GM21447 (cell line): ENCODE results near the gene DRAXIN.

ENCODE experiments used
- ATAC-seq: cut with Tn5 transposase; IDR thresholded peaks from one replicate; pipeline ENCODE4 v1.9.1; 2021; ENCODE audit not compliant: unreplicated experiment

The DRAXIN gene

GRCh38 chr1:11759791-11760190 is 68.3 kb downstream of the DRAXIN start:
- ATAC-seq: no peak

DNA sequence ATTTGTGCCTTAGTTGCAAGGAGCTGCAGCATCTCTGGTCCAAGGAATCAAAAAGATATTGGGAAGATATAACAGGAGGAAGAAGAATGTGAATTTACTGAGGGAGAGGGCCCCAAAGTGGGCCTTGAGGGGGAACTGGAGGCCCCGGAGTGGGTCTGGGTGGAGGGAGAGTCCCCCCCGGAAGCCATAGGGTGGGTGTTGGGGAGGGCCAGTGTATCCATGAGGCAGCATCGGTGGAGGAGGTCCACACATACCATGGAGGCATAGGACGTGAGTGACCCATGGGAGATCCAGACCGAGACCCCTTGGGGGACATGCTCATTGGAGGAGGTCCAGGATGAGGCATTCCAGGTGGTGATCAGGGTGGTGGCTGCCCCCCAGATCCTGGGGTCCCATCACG is 69.8 kb downstream of the DRAXIN start:
- ATAC-seq: no peak

- no peak for ATAC-seq
Measured at GRCh38 chr1:11761988-11762406, 70.5 kb downstream of the DRAXIN start, which contains the start of gene C1orf167. Gene C1orf167 (plus strand): TSS chr1:11762193. CDS start chr1:11764401, 2,208 bp downstream.

GRCh38 chr1:11764115-11764514 is 72.6 kb downstream of the DRAXIN start:
- no peak for ATAC-seq

DNA sequence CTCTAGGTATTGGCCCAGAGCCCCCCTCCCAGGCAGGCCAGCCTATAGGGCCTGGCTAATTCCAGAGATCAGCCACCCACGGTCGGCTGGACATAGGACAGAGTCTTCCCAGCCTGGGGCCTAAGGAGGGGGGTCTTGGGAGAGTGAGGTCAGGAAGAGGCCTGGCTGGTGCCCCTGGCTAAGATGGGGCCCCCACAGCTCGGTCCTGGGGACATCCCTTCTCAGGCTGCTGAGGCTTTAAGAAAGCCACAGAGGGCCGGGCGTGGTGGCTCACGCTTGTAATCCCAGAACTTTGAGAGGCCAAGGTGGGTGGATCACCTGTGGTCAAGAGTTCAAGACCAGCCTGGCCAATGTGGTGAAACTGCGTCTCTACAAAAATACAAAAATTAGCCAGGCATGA is 73.0 kb downstream of the DRAXIN start:
- no peak for ATAC-seq

DNA sequence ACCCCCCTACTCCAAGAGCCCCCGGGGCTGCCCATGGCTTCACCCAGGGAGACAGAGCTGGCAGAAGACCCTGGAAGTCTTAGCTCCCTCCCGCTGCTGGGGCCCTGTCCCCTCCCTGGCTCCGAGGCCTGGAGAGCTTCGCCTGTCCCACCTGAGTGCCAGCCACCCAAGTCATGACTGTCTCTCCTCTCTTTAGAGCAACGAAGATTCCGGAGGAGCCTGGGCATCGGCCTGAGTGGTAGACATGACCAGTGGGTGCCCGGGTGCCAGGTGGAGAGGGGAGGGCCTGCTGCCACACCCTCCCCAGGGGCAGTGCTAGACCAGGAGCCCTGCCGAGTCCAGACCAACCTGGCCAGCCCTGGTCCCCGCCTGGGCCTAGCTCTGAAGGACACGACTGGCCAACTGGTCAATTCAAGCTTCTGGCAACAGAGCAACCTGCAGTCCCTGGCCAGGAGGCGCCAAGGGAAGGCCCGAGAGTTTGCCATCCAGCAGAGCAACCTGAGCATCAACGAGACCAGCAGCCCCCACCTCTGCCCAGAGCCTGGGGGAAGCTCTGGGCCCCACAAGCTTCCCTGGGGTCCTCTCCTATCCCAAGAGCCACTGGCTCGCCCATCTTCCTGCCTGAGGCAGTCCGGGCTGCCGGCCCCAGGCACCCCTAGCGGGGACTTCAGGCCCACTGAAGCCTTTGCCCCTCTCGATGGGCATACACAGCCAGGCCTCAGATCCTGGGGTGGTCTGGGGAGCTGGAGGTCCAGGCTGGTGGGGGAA is 74.3 kb downstream of the DRAXIN start:
- ATAC-seq: no peak

- ATAC-seq: no peak
Measured at GRCh38 chr1:11766429-11766776, 74.9 kb downstream of the DRAXIN start.

DNA sequence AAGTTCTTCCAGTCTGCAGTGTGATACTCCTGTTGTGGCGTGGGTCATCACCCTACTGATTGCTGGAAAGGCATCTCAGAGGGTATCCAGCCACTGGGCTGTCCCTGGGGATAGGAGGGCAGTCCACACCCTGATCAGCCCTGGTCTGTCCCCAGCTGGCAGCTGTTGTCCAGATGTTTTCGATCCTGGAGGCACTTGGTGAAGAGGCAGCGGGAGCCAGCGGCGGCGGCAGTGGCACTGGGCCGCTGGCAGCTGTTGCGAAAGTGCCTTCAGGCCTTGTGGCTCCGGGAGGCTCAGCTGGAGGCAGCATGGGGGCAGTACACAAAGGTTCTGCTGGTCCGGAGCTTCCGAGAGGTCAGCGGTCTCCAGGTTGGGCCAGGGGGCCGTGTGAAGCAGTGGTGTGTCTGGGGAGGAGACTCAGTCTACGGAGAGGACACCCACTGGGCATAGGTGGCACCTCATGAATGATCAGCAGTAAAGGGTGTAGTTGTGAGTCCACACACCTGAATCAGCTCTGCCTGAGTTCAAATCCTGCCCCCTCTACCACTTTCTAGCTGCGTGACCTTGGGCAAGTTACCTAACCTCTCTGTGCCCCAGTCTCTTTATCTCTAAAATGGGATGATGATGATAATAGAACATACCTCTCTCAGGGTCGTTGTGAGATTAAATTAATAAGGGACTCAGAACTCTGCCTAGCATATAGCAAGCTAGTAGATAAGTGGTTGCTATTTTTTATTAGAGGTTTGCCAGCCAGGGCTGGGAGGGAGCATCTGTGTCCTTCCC is 76.6 kb downstream of the DRAXIN start:
- no peak for ATAC-seq

DNA sequence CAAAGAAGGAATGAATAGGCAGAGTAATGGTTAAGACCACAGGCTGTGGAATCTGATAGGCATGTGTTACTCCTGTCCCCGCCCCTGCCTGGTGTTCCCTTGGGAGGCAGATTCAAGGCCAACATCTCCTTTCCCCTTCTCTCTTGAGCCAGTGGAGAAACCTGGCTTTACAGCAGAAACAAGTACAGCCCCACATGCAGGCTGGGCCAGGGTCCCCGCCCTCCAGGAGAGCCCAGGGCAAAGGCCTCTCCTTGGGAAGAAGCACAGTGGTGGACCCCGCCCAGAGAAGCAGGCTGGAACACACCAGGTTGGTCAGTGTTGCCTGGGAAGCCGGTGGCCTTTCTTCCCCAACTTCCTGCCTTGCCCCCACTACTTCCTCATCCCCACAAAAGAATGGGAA is 77.3 kb downstream of the DRAXIN start:
- ATAC-seq: no peak

DNA sequence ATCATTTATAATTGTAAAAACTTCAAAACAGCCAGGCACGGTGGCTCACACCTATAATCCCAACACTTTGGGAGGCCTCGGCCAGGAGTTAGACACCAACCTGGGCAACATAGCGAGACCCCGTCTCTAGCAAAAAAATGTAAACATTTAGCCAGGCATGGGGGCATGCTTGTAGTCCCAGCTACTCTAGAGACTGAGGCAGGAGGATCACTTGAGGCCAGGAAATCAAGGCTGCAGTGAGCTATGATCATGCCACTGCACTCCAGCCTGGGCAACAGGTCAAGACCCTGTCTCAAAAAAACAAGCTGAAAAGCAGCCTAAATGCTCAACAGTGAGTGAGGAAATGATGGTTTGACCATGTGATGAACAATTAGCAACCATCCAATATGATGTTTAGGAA is 77.8 kb downstream of the DRAXIN start:
- no peak for ATAC-seq

DNA sequence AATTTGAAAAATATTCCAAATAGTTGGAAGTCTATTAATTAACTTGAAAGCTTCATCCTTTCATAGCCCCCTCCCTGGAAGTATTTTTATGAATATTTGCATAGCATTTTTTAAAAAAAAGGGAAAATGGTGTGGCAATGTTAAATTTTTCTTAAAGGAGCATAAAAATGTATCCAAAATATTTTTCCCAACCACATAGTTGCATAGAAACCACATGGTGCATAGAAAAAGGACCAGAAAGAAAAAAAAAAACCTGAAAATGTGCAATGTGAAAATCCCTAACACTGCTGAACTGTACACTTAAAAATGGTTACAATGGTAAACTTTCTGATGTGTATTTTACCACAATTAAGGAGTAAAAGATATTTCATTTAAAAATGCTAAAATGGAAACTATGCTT is 78.5 kb downstream of the DRAXIN start:
- no peak for ATAC-seq

- no peak for ATAC-seq
Measured at GRCh38 chr1:11771481-11772043, 80.1 kb downstream of the DRAXIN start.

- no peak for ATAC-seq
Measured at GRCh38 chr1:11772458-11772857, 80.9 kb downstream of the DRAXIN start.

DNA sequence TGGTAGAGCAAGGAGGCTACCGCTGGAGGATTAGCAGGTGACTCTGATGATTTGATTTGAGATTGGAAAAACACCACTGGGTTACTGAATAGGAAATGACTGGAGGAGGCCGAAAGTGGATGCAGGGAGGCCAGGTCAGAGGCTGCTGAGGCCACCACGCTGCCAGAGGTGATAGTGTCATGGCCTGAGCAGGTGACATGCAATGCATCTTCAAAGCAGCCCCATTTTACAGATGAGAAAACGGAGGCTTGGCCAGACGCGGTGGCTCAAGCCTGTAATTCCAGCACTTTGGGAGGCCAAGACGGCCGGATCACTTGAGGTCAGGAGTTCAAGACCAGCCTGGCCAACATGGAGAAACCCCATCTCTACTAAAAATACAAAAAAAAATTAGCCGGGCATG is 83.2 kb downstream of the DRAXIN start:
- ATAC-seq: no peak
